Fibroblast of peridontal ligament (primary cell): Measurements from ENCODE around the gene PTPRG.
A peak's percentile ranks its signal among the peaks of the same experiment; 100 is the strongest.

Source experiments
- DNase-seq: peaks from one replicate; pipeline ENCODE4 v3.0.0-alpha.2; 2010; ENCODE audit errors: extremely low read depth

Gene PTPRG

GRCh38 chr3:61618231-61618630 is 56.9 kb downstream of the PTPRG start:
- no peak for DNase-seq

- no peak for DNase-seq
Observed at GRCh38 chr3:61618871-61619270, 57.5 kb downstream of the PTPRG start.

- DNase-seq = no peak
Observed at GRCh38 chr3:61620073-61620472, 58.7 kb downstream of the PTPRG start.

GRCh38 chr3:61624300-61624699 is 62.9 kb downstream of the PTPRG start:
- DNase-seq = no peak

- no peak for DNase-seq
Observed at GRCh38 chr3:61625429-61625828, 64.1 kb downstream of the PTPRG start.

- DNase-seq = no peak
Observed at GRCh38 chr3:61626484-61626883, 65.1 kb downstream of the PTPRG start.

- peak; percentile 94 for DNase-seq
Observed at GRCh38 chr3:61627768-61628185, 66.4 kb downstream of the PTPRG start.

GRCh38 chr3:61628636-61629035 is 67.3 kb downstream of the PTPRG start:
- DNase-seq = no peak

GRCh38 chr3:61629442-61629841 is 68.1 kb downstream of the PTPRG start:
- no peak for DNase-seq

- no peak for DNase-seq
Observed at GRCh38 chr3:61631108-61631769, 69.9 kb downstream of the PTPRG start.

GRCh38 chr3:61632568-61633175 is 71.3 kb downstream of the PTPRG start:
- peak; percentile 60 for DNase-seq

- peak; percentile 53 for DNase-seq
Observed at GRCh38 chr3:61634678-61635077, 73.3 kb downstream of the PTPRG start.

GRCh38 chr3:61637088-61638051 is 76.0 kb downstream of the PTPRG start:
- peak; percentile 34 for DNase-seq

- DNase-seq = peak; percentile 79
Observed at GRCh38 chr3:61638741-61639140, 77.4 kb downstream of the PTPRG start.

- DNase-seq = no peak
Observed at GRCh38 chr3:61639991-61640390, 78.6 kb downstream of the PTPRG start.

- DNase-seq = no peak
Observed at GRCh38 chr3:61645148-61645547, 83.8 kb downstream of the PTPRG start.

- DNase-seq = no peak
Observed at GRCh38 chr3:61646360-61646759, 85.0 kb downstream of the PTPRG start.

GRCh38 chr3:61646851-61647525 is 85.6 kb downstream of the PTPRG start:
- no peak for DNase-seq

GRCh38 chr3:61648481-61648880 is 87.1 kb downstream of the PTPRG start:
- no peak for DNase-seq

- DNase-seq = no peak
Observed at GRCh38 chr3:61649381-61650170, 88.2 kb downstream of the PTPRG start.

GRCh38 chr3:61650276-61650675 is 88.9 kb downstream of the PTPRG start:
- DNase-seq = peak; percentile 55
